Measurements from ENCODE around the gene APOBEC3A. TPM values are rescaled to one million over a fixed set of nuclear protein-coding genes. Genes with fewer than 3 reads are reported as not detected.
A peak's percentile ranks its signal among the peaks of the same experiment; 100 is the strongest.

Gene APOBEC3A
- total RNA-seq, result 5.3 TPM

DNA sequence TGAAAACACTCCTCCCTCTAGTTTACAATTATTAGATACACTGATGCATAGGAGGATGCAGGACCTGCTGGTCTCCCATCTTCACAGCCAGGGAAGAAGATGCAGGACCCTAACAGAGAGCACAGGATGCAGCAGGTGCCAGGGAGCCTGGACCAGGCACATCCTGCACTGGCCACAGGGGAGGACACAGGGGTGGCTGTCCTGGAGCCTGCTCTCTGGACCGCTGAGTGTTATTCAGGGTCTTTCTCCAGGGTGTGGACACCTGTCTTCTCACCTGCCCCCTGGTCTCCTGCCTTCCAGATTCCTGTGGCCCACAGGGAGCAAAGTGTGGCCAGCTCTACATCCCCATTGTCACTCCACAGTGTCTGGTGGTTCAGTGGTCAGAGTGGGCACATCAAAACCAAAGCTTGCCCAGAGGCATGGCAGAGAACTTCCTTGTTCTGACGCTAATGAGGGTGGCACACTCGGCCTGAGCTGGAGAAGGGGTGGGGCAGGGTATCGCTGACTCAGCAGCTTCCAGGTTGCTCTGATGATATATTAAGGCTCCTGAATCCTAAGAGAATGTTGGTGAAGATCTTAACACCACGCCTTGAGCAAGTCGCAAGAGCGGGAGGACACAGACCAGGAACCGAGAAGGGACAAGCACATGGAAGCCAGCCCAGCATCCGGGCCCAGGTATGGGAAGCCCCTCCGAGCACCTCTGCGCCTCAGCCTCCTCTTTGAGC is at the start of gene APOBEC3A:
Gene APOBEC3A (plus strand): TSS at position 564 of the 725 bp plus-strand sequence. CDS start 83 bp downstream, at position 647.
- peak; percentile 75 for ATAC-seq

DNA sequence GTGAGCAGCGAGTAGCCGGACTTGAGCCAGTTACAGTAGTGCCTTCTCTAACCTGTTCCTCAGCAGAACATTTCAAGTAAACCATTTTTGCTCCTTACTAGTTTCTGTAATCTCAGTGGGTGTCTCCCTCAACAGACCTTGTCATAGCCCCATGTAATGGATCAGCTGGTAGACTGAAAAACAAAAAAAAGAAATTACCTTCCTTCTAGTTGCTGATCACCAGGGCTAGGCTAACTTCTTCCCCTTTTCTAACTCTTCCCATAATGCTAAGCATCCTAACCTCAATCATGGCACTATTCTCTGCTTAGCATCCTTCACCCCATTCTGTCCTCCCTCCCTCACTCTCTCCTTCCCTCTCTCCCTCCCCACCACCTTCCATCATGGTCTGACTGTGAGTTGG is 49.6 kb upstream of the APOBEC3A start:
- no peak for ATAC-seq

DNA sequence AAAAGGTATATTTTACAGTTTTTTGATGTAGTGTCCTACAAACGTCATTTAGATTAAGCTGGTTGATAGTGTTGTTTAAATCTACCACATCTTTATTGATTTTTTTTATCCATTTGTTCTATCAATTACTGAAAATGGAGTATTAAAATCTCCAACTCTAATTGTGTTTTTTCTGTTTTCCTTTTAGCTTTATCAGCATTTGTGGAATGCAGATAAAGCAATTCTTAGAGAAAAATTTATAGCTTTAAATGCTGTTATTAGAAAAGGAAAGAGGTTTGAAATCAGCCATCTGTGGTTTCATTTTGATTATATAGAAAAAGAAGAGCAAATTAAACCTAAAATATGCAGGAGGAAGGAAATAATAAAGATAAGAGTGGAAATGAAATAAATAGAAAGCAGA is 46.0 kb upstream of the APOBEC3A start:
- no peak for ATAC-seq

DNA sequence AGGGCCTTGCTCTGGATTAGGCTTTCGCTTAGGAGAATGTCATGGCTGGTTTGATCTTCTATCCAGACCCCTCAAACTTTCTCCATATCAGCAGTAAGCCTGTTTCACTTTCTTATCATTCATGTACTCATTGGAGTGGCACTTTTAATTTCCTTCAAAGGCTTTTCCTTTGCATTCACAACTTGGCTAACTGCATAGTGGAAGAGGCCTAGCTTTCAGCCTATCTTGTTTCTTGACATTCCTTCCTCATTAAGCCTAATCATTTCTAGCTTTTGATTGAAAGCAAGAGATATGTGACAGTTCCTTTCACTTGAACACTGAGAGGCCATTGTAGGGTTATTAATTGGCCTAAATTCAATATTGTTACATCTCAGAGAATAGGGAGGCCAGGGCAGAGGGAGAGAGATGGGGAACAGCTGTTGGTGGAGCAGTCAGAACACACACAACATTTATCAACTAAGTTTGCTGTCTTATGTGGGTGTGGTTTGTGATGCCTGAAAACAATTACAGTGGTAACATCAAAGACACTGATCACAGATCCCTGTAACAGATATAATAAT is 37.7 kb upstream of the APOBEC3A start:
- no peak for ATAC-seq

DNA sequence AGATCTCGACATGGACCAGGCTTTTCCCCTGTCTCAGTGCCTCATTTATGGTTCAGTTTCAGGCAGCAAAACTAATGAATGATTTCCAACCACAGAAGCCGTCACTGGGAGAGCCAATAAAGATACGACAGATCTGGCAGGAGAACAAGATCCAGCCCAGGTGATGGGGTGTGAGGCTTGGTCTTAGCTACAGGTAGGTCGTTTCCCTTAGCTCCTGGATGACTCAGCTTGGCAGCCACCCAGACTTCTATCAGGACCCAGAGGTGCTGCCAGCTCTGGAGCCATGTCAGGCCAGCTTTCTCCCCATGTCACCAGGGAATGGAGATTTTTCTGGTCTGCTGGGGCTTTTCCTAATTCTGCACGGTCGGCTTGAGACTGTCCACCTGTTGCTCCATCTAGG is 36.3 kb upstream of the APOBEC3A start:
- peak; percentile 73 for ATAC-seq

DNA sequence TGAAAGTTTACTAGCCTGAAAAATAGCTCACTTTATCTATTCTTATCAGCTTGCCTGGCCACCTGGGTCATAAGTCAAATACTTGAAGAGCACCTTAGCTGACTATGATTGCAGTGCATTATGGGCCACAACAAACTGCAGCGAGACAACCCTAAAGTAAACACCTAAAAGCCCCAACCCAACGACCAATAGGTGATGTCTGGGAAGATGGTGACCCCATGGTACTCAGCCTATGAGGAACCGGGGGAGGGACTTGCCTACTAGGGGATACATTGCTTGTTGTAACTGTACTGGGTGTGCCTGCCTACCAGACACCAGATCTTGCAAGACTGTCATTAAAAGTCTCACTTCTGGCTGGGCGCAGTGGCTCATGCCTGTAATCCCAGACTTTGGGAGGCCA is 35.6 kb upstream of the APOBEC3A start:
- ATAC-seq, result no peak

DNA sequence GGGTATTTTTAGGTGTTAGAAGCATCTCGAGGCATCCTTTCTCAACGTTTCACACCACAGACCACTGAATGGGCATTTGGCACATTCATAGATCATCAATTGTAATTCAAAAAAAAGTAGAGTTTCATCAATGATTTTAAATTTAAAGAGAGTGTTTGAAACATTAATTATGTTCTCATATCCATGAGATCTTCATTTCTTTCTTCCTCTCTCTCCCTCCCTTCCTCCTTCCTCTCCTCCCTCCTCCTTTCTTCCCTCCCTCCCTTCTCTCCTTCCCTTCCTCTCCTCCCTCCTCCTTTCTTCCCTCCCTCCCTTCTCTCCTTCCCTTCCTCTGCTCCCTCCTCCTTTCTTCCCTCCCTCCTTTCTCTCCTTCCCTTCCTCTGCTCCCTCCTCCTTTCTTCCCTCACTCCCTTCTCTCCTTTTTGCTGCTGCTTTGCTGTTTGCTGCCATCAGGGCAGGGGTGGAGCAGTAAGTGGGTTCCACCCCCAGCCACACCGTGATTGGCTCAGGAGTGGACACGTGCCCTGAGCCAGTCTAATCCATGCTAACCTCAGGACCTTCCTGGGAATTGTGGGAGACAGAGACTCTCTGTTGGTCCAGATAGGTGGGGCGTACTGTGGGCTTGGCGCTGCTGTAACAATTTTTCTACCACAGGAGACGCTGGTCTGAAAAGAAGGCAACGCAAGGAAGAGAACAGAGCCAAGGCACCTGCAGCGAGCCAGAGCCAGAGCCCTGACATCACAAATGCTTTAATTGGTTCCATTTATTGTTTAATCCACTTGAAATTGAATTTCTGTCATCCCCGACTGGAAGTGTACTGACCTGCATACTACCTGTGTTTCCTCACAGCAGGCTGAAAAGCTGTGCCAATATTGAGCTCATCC is 33.7 kb upstream of the APOBEC3A start:
- peak; percentile 75 for ATAC-seq

DNA sequence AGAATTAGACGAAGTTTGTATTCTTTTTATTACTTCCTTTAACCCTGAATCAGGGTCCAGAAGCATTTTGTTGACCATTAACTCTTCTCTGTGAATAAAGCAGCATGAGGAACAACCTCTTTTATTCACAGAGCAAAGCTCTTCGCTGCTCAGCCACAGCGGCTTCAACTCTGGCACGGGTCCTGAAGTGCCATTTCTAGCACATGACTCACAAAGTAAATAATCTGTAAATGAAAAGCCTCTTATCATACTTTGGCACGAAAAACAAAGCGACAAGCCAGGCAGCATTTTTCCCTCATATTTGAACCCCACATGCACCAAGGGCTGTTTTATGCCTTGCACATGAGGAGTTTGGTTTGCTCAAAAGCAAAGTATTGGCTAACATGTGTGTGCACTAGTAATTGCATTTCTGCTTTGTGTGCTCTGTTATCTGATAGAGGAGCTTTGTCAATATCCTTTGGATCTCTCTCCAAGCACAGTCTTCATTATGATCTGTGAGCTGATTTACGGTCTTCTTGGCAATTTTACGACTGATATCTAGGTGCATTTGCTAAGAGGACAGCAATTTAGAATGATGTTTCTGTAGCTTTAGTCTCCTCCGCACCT is 33.0 kb upstream of the APOBEC3A start:
- peak; percentile 66 for ATAC-seq

DNA sequence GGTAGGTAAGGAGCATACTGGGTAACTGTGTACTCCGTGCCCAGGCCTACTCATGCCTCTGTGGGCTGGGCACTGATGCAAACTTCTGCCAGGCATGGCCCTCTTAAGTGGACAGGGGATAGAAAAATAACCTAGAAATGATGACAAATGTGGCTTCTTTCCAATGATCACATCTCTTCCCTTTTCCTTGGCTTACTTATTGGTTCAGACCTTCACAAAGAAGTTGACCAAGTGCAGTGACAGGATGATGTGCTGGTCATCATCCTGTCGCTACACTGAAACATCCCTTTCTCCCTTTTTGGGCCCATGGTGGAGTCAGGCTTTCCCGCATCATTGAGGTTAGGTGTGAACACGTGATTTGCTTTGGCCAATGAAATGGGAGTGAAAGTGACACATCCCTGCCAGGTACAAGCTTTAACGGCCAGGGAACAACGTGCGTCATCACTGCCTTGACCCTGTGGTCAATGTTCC is 31.8 kb upstream of the APOBEC3A start:
- ATAC-seq, result no peak

DNA sequence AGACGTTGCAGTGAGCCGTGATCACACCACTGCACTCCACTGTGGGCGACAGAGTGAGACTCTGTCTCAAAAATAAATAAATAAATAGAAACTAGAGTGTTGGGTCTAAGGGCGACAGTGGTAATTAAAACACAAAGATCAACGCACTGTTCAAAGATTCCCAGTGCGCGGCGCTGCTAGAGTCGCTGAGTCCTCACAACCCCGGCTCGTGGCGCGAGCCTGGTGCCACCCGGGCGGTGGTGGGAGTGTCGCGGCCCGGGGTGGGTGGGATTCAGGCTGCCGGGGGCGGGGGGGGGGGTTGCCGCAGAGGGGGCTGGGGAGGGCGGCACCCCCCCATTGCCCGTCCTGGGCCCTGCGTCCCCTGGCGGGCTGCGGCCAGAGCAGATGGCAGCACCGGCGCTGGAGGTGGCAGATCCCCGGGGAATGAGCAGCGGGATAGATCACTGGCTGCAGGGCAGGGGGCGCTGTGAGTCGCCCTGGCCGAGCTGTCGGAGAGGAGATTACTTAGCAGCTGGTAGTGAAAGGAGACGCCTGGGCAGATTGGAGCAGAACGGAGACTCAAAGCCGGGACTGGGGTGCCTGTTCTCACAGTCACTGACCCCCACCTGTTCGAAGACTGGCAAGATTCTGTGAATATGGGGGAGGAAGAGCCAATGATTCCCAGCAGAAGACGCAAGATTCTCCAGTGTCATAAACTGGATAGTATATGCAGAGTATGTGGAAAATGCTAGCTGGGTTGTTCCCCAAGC is 30.2 kb upstream of the APOBEC3A start:
- peak; percentile 45 for ATAC-seq

DNA sequence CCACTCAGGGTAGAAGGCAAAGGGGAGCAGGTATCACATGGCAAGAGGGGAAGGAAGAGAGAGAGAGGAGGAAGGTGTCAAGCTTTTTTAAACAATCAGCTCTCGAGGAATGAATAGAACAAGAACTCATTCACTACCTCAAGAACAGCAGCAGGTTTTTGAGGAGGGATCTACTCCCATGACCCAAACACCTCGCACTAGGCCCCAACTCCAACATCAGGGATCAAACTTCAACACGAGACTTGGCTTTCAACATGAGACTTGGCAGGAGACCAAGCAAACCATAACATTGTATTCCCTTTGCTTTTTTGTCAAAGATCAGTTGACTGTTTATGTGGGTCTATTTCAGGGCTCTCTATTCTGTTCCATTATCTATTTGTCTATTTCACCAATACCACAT is 26.9 kb upstream of the APOBEC3A start:
- ATAC-seq, result no peak

DNA sequence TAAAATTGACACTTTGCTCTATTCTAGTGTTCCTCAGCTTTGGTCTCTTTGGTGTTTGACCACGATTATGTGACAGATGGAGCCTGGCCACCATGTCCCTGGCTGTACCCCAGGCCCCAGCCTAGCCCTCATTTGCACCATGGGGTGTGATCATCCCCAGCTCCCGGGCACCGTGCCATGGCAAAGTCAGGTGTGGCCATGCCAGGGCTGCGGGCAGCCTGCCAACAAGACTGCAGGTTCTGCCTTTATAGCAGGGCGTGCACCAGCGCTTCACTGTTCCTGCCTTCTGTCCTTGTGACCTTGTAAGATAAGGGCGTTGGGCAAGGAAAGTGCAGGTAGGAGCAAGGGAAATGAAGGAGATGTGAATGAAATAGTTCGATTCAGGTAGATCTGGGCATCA is 22.4 kb upstream of the APOBEC3A start:
- peak; percentile 89 for ATAC-seq

DNA sequence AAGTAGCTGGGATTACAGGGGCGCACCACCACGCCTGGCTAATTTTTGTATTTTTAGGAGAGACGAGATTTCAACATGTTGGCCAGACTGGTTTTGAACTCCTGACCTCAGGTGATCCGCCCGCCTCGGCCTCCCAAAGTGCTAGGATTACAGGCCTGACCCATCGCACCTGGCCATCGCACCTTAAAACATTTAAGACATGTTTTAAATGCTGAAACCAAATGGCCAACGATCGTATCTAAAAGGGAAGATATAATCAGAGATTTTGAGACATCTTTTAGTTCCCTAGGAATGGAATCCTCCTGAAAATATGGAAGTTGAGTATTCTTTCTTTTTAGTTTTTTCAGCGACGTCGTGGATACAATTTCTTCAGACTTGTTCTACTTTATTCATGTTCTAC is 21.8 kb upstream of the APOBEC3A start:
- no peak for ATAC-seq

DNA sequence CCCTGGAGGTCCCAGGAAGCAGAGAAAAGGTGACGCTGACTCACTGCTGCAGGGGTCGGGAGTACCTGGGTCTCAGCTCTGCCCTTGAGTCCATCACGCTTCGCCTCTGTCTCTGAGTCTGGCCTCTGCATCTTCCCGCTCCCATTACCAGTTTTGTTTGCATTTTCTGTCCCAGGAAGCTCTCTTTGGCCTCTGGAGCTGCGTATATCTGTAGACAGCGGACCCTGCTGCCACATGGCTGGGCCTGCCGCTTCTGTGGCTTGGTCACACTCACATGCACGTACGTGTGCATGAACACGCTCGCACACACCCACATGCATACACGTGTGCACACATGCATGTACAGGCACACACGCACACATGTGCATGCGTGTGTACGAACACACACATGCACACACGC is 20.8 kb upstream of the APOBEC3A start:
- ATAC-seq, result no peak

DNA sequence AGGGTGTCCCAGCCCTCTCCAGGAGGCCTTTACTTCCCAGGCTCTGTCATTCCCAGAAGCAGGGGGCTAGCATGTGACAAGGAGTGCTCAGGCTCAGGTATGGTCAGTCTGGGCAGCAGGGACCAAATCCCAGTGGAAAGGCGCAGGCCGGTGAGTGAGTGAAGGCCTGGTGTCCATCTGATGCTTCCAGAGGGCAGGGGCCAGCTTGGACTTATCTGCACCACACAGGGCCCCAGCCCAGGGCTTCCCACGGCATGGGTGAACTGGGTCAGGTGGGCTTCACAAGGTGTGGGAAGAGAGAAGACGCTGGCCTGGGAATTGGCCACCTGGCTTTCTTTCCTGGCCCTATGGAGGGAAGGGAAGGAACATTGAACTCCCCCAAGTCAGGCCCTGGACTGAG is 20.4 kb upstream of the APOBEC3A start:
- ATAC-seq, result no peak

DNA sequence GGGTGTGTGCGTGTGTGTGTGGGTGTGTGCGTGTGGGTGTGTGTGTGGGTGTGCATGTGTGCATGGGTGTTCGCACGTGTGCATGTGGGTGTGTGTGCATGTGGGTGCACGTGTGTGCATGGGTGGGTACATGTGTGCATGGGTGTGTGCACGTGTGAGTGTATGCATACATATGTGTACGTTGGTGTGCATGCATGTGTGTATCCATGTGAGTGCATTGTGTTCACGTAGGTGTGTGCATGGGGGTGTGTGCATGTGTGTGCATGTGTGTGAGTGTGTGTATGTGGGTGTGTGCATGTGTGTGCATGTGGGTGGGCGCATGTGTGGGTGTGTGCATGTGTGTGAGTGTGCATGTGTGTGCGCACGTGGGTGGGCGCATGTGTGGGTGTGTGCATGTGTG is 19.9 kb upstream of the APOBEC3A start:
- ATAC-seq, result peak; percentile 9

DNA sequence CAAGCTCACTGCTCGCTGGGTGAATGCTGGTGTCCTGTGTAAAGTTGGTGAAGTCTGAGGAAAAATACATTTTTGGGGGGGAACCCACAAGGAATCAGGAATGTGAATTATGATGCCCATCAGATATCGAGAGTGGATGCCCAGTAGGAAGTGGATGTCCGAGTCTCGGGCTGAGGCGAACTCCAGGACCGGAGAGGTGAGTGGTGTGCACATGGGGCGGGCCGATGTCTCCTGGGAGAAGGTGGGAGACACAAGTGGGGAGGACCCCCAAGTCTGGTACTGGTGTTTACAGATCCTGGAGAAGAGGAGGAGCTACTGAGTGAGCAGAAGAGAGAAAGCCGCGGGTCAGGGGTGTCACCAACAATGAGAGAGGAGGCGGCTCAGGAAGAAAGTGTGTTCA is 19.2 kb upstream of the APOBEC3A start:
- no peak for ATAC-seq

DNA sequence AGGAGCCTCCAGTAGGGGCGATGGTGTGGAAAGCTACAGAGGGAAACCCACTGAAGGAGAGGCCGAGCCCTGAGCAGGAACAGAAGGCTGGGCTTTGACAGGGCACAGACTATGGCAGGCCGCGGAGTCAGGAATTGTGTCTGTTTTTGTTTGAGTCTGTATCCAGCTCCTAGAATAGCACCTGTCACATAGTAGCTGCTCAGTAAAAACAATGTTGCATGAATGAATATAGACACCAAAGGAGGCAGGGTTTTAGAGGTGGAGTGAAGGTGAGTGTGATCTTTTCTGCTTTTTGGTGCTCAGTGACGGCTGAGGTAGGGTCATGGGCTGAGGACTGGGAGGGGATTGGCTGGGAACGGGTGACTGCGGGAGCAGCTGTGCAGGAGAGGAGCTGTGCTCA is 18.5 kb upstream of the APOBEC3A start:
- no peak for ATAC-seq

DNA sequence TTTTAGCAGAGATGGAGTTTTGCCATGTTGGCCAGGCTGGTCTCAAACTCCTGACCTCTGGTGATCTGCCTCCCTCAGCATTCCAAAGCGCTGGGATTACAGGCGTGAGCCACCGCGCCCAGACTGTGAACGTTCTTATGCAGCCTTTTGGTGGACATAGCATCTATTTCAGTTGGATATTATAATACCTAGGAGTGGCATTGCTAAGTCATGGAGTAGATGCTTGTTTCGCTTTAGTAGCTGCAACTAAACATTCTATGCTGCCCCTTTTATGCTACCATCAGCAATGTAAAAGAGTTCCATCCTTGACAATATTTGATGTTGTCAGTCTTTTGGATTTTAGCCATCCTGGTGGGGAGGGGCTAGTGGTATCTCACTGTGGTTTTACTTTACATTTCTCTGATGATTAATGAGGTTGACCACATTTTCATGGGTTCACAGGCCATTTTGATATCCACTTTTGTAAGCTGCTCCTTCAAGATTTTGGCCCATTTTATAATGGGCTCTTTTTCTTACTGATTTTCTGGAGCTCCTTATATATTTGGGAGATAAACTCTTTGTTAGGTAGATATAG is 16.5 kb upstream of the APOBEC3A start:
- ATAC-seq, result no peak

DNA sequence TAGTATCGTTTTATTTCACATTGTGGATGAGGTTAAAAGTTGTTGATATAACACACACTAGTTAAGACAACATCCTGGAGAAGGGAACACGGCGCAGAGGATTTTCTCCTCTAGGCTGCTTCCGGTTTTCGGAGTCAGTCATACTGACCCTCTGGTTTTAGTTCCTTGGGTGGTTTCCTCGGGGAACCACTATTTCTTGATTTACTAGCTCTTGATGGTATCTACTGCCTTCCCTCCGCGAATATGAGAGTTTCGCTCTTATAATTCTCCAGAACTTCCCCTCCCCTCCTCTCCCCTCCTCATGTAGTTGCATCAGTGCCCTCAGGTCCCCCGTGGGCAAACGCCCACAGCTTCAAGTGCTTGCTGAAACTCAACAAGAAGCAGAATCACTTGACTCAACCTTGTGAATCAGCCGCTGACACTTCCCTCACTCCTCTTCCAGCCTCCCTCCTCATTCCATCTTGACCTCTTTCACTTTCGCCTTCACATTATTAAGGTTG is 15.9 kb upstream of the APOBEC3A start:
- no peak for ATAC-seq

DNA sequence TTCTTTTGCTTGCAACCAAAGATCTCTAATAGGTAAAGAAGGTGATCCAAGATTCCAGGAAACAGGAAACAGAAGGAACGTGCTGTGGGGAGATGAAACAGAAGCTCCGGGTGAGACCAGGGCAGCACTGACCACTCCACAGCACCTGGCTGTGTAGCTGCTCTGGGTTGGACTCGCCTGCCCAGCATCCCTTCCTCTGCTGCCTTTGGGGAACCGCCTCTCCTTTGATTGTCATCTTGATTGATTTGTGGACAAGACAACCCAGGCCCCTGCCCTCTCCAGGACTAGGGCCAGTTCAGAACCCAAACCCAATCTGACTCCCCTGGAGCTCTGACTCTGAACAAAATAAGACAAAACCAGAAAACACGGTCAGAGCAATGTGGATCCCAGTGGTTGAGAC is 14.7 kb upstream of the APOBEC3A start:
- no peak for ATAC-seq

DNA sequence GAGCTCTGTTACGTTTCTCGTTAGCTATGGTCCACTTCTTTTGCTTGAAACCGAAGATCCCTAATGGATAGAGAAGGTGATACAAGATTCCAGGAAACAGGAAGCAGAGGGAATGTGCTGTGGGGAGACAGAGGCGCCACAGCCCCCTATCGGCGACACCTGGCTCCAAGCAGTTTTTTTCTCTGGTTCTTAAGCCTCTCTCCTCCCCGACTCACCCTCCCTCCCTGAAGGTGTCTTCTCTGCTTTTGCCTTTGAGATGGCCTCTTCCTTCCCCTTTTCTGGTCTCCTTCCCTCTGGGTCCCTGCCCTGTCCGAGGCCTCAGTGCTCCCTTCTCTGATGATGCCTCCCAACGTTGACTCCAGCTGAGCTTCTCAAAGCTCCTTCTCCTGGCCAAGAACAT is 14.2 kb upstream of the APOBEC3A start:
- ATAC-seq, result no peak

Data from esophagus mucosa (tissue), 1 donor.